HG03378 (cell line): ENCODE results near the gene TSPO.

Source experiments
- ATAC-seq: cut with Tn5 transposase; IDR thresholded peaks from one replicate; pipeline ENCODE4 v1.9.1; 2021; ENCODE audit warnings: mild to moderate bottlenecking, moderate library complexity; ENCODE audit not compliant: unreplicated experiment

The TSPO gene

DNA sequence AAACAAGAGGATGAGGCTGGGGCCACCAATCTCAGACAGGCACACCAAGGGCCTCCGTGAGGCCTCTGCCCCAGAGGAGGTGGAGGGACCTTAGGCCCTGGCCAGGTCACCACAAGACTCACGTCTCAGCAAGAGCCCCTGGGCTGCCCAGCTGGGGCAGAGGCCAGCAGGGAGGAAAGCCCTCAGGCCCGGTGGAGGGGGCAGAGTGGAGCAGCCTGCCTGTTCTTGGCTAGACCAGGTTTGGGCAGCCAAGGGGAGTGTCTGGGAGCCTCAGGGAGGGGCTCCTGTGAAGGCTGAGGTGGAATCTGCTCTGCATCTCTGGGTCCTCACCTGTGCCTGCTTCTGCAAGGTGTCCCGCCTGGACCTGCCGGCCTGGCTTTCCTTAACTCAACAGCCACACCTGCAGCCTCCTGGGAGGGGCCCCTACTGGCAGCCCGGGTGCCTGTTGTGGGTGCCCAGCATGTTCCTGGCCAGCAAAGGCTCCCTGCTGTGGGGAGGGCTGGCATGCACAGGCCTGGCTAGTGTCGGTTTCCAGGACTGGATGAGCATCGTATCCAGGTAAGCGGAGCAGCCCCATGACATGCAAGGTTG lies 23.7 kb downstream of the TSPO start:
- no peak for ATAC-seq

DNA sequence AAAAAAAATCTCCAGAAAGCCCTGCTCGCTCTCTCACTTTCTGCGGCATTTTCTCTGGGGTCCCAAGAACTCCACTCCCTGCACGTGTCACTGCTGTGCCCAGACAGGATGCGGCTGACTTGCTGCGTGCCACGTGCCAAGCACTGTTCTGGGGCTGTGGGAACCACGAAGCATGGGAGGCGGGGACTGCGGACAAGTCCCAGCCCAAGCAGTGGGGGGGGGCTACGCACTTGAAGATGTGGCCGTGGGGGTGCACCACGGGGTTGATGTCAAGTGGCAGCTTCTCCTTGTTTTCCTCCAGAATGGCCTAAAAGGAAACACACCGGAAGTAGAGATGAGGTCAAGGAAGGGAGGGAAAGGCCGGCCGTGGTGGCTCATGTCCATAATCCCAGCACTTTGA lies 24.7 kb downstream of the TSPO start:
- ATAC-seq = no peak

DNA sequence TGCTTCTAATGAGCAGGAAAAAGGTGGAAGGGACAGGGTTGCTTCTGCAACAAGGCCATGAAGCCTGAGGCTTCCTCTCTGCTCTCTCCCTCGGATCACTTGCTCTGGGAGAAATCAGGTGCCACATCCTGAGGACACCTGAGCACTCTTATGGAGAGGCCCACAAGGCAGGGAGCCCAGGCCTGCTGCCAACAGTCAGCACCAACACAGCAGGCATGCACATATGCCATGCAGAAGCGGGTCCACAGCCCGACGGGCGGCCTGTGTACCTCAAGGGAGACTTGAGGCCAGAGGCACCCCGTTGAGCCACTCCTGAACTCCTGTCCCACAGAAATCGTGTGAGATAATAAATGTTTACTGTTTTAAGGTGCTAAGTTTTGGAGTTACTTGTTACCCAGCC lies 26.1 kb downstream of the TSPO start:
- no peak for ATAC-seq

DNA sequence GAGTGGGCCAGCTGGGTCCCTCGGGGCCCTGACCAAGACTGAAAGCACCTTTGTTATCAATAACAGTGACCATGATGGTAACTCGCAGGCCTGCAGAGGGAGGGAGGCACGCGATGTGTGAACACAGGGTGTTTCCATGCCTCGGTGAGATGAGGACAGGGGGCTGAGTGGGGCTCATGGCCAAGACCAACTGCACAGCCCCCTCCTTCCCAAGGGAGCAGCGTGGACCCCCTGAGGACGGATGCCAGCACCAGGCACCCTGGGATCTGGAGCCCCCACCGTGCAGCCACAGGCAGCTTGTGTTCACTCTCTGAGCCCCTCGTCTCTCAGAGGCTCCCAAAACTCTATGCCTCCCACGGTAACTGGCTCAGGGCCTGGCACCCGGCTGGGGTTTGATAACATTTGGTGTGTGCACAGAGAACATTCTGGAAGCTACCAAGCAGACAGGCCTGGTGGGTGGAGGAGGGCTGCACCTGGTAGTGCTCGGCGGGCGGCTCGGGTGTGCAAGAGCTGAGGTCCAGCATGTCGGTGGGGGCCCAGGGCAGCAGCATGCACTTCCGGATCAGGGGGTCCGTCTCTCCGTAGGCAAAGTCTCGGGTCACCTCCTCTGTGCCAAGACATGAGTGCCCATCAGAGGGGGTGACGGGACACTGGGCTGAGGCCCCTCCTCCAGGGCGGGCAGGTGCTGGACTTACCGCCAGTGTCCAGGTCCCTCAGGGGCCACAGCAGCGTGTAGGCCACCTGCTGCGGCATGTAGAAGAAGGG lies 28.0 kb downstream of the TSPO start:
- ATAC-seq = no peak

DNA sequence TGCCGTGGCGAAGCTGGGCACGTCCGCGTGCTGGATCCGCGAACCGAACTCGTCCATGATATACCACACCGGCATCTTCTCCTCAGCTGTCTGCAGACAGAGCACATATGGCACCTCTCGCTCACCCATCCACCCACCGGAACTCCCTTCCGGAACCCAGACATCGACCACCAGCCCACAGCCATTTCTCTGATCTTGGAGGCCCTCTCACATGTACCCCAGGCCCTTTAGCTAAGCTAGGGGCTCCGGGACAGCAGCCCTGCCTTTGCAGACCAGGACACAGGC lies 28.5 kb downstream of the TSPO start:
- ATAC-seq = no peak

DNA sequence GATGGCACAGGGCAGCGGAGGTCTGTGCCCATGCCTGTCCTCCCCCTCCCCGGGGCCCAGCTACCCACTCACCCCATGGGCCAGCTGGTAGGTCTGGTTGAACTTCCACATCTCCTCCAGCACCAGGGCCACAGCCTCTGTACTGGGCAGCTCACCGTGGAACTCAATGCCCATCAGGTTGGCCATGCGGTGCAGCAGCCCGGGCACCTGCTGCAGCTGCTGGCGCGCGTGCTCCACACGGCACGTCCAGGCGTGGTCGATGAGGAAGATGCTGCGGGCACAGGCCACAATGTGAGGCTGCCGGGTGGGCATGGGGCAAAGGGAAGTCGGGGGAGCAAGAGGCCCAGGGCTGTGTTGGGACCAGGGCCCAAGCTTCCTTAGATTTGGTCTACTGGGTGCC lies 29.3 kb downstream of the TSPO start:
- no peak for ATAC-seq

DNA sequence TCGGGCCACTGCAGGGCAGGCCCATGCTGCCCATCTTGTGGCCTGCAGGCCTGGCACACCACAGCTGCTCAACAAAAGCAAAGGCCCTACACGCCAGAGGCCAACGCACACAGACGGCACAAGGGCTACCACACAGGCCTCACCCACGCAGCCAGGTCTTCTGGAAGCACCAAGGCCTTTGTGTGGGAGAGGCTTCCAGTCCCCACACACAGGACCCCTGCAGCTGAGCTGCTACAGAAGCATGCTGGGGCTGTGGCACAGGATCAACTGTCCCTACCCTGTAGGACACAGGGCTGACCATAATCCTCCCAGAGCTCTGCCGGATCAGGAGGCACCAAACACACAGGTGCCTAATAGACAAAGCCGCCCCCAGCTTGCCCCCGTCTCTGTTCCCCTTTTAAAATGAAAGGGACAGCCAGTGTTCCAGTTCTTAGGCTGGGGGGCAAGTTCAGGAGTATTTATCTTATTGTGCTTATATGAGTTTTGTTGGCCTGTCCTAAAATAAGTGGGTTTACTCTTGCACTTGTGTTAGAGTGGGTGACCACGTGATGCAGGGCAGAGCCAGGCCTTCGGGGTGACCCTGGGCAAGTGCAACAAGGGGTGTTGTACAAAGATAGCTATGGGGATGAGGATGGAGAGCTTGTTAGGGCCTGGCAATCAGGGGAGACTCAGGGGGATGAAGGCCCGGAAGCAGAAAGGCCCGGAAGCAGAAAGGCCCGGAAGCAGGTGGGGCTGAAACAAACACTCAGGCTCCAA lies 30.1 kb downstream of the TSPO start:
- ATAC-seq = no peak

DNA sequence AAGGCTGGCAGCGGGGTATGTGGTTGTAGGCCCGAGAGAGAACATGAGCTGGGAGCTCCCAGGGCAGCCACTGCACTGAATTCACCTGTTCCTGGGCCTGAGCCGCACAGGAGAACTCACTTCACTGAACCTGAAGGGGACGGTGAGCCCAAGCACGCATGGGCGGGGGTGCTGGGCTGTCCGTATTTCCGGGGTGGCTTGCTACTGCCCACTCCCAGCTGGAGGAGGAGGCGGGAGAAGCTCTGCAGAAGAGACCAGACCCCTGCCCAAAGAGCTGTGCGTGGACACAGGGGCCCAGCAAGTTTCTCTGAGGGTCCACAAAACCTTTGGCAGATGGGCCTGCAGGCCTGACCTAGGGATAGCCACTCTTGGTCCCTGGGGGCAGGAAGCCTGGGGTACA lies 30.8 kb downstream of the TSPO start:
- no peak for ATAC-seq

DNA sequence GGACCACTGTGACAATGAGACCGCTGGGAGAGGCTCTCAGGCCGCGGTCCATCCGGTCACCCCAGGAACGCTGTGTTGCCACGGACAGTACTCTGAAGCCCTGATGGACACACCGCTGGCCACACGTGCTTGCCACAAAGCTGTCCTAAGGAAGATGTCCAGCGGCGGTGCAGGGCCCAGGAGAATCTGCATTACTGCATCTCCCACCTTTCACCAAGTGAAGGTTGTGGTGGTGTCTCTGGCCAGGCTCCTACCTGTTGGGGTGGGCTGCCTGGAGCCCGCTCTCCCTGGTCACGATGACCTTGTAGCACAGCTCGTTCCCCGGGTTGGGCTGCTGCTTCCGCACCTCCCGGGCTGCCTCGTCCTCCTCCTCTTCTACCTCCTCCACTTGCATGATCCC lies 31.4 kb downstream of the TSPO start:
- no peak for ATAC-seq

DNA sequence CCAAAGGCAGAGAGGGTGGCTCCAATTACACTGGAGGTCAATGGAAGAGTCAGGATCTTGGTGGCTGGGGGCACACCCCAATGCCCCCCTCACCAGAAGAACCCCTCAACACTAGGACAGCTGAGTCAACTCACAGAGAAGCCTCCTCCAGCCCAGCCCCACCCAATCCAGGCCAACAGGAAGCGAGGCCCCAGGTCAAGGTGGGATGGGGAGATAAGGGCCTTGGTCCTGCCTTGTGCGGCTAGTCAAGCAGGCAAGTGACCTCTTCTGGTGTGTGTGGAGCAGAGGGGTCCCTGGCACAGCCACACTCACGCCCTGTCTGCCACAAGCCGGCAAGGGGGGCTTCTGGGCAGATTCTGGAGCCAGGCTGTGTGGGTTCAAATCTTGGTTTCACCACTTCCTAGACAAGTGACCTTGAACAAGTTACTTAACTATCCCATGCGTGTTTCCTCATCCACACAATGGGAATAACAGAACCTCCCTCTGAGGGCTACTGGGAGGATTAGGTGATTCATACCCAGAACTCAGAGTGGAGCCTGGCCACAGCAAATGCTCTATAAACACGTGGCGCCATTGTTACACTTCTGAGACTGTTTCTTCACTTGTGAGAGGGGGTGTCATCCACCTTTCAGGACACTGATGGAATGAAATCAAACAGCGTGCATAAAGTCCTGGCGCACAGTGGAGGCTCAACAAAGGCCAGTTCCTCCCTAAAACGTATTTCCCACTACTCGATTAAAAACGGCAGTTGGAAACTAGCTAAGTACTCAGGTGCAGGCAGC lies 32.3 kb downstream of the TSPO start:
- ATAC-seq = no peak

DNA sequence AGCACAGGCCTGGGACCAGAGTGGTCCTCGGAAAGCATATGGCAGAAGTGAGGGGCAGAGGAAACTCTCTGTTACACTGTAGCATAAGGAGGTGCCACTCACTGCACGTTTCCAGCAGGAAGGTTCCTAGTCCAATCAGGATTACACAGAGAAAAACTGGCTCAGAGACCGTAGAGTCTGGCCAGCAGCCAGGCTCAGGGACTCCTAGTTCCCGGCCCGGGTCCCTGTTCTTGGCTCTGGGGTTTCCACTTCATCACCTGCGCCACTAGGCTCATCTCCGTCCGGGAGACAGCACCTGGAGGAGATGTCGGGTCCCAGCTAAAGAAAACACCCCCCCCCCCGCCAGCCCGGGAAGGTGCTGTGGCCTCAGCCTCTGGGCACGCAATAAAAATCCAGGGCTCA lies 34.5 kb downstream of the TSPO start:
- ATAC-seq = no peak

DNA sequence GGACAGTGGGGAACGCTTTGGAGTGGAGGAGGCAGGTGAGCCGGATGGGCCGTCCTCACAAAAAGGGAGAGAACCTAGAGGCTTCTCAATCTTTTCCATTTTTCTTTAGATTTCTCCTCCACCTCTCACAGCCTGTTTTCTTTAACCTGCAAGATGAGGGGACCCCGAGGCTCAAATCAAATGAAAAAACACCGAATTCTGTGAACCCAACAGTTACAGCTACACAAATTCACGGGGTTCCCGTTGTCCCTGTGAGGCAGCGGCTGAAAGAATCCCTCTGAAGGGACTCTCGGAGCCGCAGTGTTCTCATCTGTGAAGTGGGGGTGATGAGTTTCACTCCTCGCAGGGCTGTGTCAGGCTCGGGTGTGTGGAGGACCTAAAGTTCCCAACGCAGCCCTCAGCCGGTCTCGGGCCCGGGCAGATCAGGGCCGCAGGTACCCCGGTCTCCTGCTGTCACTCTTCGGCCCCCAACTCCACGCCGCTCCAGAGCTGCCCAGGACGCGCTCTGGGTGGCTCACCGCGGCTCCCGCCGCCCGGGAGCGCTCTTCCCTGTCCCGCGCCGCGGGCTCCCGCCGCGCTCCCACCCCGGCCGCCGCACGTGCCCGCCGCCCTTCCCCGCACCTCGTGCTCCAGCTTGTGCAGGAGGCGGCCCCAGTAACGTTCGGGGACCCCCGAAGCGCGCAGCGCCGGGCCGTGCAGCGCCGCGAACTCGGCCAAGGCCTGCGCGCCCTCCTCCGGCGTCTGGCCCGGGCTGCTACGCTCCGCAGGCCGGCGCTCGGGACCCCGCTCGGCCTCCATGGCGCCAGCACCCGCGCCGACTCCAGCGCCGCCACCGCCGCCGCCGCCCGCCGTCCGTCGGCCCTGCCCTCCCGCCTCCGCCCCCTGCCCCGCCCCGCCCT lies 35.2 kb downstream of the TSPO start, which contains the start of gene TTLL12:
TSS of gene TTLL12 (minus strand) at position 863 of the 899 bp plus-strand sequence. CDS start at position 798, 65 bp downstream.
- ATAC-seq = no peak

DNA sequence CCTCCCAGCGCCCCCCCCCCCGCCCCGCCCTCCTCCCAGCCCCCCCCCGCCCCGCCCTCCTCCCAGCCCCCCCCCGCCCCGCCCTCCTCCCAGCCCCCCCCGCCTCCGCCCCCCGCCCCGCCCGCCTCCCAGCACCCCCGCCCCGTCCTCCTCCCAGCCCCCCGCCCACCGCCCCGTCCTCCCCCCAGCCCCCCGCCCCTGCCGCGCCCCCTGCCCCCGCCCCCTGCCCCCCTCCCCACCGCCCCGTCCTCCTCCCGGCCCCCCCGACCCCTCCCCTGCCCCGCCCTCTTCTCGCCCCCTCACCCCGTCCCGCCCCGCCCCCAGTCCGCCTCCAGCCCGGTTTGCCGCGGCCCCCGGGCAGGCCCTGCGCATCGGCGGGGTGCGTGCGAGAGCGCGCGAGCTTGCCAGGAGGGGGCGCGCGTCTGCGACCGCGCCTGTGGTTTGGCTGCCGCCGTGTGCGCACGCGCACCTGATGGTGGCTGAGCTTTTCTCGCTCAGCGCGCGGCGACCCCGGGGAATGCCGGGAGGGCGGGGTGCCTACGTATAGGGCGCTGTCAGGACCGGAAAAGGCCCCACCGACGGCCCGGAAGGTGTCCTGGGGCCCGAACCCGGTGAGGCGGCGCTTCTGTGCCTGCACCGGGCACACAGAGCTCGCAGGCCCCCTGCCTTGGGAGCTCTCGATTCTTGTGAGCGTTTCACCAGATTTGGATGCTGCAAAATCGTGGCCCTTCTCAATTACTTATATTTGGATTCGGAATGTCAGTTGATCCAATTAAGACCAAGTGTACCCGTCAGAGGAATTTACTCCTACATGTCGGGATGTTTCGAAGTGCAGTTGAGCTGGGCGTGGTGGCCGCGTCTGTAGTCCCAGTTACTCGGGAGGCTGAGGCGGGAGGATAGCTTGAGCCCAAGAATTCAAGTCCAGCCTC lies 36.1 kb downstream of the TSPO start:
- ATAC-seq = peak; percentile 58

DNA sequence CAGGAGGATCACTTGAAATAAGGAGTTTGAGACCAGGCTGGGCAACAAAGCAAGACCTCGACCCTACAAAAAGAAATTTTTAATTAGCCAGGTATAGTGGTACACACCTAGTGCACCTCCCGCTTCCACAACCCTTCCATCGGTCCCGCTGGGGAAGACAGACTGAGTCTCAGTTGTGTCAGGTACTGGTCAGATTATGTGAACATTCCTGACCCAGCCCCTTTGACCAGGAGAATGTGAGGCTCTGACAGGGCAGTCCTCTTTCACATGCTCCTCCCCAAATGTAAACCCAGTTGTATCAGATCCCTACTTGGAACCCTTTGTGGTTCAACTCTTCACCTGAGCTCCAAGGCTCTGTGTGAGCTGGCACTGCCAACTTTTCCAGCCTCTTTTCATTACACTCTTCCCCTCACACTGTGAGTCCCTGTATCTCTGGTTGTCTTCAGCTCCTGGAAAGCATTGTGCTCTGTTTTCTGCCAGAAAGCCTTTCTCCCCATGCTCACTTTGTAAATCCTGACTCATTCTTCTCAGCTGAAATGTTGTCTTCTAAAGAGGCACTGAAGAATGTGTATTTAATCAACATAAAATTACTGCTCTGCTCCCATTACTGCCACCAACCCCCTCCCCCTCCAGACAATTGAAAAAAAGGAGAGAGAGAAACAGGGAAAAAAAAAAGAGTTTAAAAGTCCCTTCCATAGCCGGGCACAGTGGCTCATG lies 37.6 kb downstream of the TSPO start:
- no peak for ATAC-seq

DNA sequence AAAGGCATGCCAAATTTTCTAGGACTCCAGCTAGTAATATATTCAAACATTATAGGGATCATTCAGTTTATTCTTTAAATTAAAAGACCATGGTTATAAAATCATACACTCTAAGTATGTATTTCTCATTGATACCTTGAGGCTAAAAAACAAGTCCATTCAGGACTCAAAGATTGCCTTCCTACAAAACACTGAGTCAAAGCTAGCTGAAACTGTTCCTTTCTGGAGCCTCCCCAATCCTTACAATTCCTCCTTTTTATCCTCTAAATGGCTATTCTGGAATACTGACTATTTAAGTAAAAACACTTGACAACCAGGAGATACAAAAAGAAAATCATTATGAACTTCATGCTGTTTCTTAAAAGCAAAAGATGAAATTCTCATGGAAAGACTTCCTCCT lies 40.5 kb downstream of the TSPO start:
- no peak for ATAC-seq

DNA sequence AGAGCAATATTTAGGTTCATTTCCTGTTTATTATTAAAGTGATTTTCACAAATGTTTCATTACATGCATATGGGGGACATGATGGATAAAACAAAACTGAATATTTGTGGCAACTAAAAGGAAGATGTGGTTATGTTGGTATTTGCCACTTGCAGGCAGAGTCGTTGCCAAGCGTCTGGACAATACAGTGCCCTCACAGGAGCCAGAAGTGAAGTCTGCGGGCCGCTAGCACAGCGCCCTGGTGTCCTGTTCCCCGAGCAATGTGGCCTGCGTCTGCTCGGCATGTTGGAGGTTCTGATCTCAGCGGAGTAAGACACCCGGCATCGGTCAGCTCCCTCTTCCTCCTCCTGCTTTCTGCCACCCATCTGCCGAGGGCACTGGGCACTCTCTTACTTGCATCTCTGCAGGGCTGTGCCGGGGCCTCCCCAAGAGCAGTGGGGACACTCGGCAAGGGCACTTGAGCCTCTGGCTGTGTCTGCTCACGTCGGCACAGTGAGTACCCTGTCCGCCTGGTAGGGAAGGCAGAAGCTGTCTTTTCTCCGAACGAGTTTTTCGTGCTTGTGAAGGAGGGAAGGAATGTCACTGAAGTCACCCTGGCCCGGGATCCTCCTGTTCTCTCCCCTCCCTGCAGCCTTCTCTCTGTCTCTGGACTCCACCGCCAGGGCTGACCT lies 46.0 kb downstream of the TSPO start:
- no peak for ATAC-seq

DNA sequence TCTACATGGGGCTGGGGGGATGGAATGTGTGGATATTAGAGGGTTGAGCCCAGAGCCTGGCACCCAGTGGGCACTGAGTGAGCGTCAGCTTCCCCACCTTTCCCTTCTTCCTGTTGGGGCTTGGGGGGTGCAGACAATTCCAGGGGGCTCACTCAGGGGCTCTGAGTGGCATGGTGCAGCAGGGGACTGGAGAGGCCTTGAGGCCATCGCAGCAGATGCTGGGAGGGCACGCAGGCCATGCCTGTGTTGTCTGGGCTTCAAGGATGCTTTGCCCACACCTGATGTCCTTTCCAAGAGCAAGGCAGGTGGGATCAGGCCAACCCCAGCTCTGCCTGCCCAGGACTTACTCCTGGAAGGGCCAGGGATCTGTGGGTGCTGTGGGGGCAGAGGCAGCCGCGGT lies 46.8 kb downstream of the TSPO start:
- ATAC-seq = no peak

DNA sequence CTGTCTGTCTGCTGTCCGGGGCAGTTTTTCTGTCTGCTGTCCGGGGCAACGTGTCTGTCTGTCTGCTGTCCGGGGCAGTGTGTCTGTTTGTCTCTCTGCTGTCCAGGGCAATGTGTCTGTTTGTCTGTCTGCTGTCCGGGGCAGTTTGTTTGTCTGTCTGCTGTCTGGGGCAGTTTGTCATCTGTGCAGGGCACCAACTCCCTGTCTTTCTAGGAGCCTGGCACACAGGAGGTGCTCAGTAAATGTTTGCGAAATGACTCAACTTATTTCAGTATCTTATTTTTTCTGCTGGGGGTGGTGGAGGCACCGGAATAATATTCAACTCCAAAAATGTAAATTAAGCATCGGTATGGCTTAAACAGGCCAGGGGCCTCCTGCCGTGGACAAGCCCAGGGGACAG lies 47.6 kb downstream of the TSPO start:
- ATAC-seq = no peak
